NB4 (cell line): ENCODE data around the gene COX8A.

Experiments
- DNase-seq: peaks from one replicate; pipeline ENCODE4 v3.0.0; 2010; ENCODE audit warnings: low read depth
- H3K4me3 ChIP-seq: one replicate; pipeline ENCODE4 v1.5.1; 2011; ENCODE audit warnings: mild to moderate bottlenecking, low read depth, low read length, moderate library complexity
- MYC ChIP-seq: IDR thresholded peaks from 2 replicates; pipeline ENCODE4 v1.6.1; 2011; ENCODE audit warnings: low read depth, low read length
- POLR2A ChIP-seq: IDR thresholded peaks from 2 replicates; pipeline ENCODE4 v1.6.1; 2011; ENCODE audit warnings: mild to moderate bottlenecking; ENCODE audit not compliant: insufficient read length; ENCODE audit errors: extremely low read depth
- TF ChIP-seq, protein P1 (sequence below): IDR thresholded peaks from one replicate; pipeline ENCODE4 v1.5.1; 2012; ENCODE audit warnings: low read depth, low read length
- TF ChIP-seq, protein P2 (sequence below): IDR thresholded peaks from 2 replicates; pipeline ENCODE4 v1.6.1; 2011; ENCODE audit warnings: low read depth, low read length

The COX8A gene

GRCh38 chr11:64001484-64002420, 27.3 kb downstream of the COX8A start:
- DNase-seq = no peak
- no peak overlapping the region for H3K4me3 ChIP-seq
- TF ChIP-seq, protein P1, sequence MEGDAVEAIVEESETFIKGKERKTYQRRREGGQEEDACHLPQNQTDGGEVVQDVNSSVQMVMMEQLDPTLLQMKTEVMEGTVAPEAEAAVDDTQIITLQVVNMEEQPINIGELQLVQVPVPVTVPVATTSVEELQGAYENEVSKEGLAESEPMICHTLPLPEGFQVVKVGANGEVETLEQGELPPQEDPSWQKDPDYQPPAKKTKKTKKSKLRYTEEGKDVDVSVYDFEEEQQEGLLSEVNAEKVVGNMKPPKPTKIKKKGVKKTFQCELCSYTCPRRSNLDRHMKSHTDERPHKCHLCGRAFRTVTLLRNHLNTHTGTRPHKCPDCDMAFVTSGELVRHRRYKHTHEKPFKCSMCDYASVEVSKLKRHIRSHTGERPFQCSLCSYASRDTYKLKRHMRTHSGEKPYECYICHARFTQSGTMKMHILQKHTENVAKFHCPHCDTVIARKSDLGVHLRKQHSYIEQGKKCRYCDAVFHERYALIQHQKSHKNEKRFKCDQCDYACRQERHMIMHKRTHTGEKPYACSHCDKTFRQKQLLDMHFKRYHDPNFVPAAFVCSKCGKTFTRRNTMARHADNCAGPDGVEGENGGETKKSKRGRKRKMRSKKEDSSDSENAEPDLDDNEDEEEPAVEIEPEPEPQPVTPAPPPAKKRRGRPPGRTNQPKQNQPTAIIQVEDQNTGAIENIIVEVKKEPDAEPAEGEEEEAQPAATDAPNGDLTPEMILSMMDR = no peak
- TF ChIP-seq MYC (no peak), POLR2A (no peak)
- TF ChIP-seq, protein P2, sequence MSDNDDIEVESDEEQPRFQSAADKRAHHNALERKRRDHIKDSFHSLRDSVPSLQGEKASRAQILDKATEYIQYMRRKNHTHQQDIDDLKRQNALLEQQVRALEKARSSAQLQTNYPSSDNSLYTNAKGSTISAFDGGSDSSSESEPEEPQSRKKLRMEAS = no peak

- DNase-seq = no peak
- H3K4me3 ChIP-seq = no peak overlapping the region
- TF ChIP-seq, protein P2 = no peak
- TF ChIP-seq POLR2A (no peak), MYC (no peak)
- TF ChIP-seq, protein P1 = no peak
Observed at GRCh38 chr11:64003807-64004589, 29.6 kb downstream of the COX8A start.

DNA sequence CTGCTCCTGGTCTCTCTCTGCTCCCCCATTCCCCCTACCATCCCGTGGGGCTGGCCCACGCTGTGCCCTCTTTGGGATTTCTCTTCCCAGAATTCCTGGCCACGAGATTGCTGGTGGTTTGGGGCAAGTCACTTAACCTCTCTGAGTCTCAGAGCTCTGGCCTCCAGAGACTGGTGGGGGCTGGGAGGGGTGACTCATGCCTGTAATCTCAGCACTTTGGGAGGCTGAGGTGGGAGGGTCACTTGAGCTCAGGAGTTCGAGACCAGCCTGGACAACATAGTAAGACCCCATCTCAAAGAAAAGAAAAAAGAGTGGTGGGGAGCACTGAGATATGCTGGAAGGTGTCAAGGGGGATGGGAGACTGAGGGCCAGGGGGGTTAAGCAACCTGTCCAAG, 30.2 kb downstream of the COX8A start:
- TF ChIP-seq POLR2A (no peak), MYC (no peak)
- TF ChIP-seq, protein P2 = no peak
- TF ChIP-seq, protein P1 = no peak
- no peak for DNase-seq
- H3K4me3 ChIP-seq = no peak overlapping the region

DNA sequence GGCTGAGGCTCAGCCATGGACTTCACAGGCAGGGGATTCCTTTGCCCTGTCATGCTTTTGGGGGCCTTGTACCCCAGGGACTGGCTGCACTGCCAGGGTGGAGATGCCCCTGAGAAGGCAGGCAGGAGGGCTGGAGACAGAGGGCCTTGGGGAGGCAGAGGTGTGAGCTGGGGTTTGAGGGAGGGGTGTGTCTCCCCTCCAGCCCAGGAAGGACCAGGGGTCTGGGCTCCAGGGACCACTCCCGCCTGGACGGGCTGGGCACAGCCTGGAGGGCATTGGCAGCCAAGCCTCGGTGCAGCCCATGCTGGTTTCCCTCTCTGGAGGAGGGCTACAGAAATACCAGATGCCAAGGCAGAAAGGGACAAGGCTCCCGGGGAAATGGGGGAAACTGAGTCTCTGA, 31.3 kb downstream of the COX8A start:
- no peak overlapping the region for H3K4me3 ChIP-seq
- TF ChIP-seq MYC (no peak), POLR2A (no peak)
- TF ChIP-seq, protein P1 = no peak
- TF ChIP-seq, protein P2 = no peak
- no peak for DNase-seq

- TF ChIP-seq POLR2A (no peak), MYC (no peak)
- TF ChIP-seq, protein P1 = no peak
- TF ChIP-seq, protein P2 = no peak
- H3K4me3 ChIP-seq = no peak overlapping the region
- no peak for DNase-seq
Observed at GRCh38 chr11:64006398-64006797, 32.0 kb downstream of the COX8A start.
